Right ventricle myocardium inferior (tissue), 1 donor: ENCODE results near the gene HSP90AB1. TPM values are rescaled to one million over a fixed set of nuclear protein-coding genes. Genes with fewer than 3 reads are reported as not detected.
A peak's percentile ranks its signal among the peaks of the same experiment; 100 is the strongest.

Source experiments
- ATAC-seq: fragments of 200-7000 bp; cut with Tn5 transposase; one replicate; pipeline ENCODE4 v1.9.1; 2020; ENCODE audit warnings: mild to moderate bottlenecking, moderate library complexity
- DNase-seq: peaks from one replicate; pipeline ENCODE4 v3.0.0; 2021; ENCODE audit errors: missing footprints
- intact Hi-C: fragments of 100-400 bp; cut with DNase I; formaldehyde crosslinking; loops from one replicate; pipeline ENCODE4 v1.11.0; 2022
- total RNA-seq: library from RNA; stranded (reverse); fragmentation: NEBNext Ultra II Directional; extraction: Animal tissue kit (Norgen Biotek cat#: 25700); gene quantifications from one replicate; pipeline ENCODE4 v1.2.1, GENCODE V29; 2021
- donor health status: DM: no; HTN: yes; CAD: no; lungs with severe emphysema.

Gene HSP90AB1
- total RNA-seq, 1 donor from 2014 or later, result 867 TPM

DNA sequence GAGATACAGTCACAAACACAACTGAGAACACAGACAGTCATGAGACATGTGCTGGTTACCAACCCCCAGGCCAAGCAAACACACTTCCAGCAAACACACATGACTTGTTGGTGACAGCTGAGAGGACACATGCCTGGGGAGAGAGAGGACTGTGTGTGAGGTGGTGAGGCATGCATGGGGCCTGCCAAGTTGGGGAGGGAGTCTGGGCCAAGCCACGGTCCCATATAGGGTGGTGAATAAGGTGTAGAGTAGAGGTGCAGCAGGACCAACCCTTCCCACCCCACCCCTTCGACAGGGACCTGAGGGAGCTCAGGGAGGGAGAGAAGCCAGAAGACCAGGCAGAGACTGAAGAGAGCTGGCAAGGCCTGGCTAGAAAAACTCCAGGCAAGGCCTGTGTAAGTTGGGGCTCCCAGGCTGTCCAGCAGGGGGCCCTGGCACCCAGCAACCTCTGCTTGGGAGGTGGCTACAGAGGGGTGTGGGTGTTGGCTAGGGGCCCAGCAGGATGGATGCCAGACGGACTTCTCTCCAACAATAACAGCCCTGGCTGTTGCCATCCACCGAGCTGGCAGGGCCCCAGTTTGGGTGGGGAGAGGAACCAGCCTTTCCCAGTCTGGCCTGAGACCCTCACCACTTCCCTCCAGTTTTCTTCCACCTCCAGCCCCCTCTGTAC, 25.5 kb upstream of the HSP90AB1 start:
- DNase-seq, result peak; percentile 92
- intact Hi-C loops, result loop anchor here (1.0 to 10.0 kb wide), 2 partner anchors 13 to 447 kb away; partner anchors contain the start of gene VEGFA
- ATAC-seq, result peak; percentile 62

DNA sequence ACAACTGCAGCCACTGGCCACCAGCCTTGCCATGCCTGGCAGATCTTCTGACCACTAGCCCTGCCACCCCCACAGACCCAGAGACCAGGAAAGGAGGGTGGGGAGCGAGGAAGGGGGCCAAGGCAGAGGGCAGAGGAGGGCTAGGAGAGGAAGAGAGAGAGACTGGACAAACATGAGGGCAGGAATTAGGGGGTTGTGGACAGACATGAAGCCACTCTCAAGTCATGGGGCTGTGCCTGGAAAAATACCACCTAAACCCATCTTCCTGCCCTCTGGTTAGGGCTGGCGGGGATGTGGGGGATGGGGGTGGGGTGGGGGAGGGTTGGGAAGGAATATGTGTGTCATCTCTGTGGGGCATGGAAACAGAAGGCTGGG, 25.0 kb upstream of the HSP90AB1 start:
- intact Hi-C loops, result loop anchor here (1.0 to 10.0 kb wide), 2 partner anchors 12 to 447 kb away; partner anchors contain the start of gene VEGFA
- no peak for DNase-seq
- ATAC-seq, result no peak

DNA sequence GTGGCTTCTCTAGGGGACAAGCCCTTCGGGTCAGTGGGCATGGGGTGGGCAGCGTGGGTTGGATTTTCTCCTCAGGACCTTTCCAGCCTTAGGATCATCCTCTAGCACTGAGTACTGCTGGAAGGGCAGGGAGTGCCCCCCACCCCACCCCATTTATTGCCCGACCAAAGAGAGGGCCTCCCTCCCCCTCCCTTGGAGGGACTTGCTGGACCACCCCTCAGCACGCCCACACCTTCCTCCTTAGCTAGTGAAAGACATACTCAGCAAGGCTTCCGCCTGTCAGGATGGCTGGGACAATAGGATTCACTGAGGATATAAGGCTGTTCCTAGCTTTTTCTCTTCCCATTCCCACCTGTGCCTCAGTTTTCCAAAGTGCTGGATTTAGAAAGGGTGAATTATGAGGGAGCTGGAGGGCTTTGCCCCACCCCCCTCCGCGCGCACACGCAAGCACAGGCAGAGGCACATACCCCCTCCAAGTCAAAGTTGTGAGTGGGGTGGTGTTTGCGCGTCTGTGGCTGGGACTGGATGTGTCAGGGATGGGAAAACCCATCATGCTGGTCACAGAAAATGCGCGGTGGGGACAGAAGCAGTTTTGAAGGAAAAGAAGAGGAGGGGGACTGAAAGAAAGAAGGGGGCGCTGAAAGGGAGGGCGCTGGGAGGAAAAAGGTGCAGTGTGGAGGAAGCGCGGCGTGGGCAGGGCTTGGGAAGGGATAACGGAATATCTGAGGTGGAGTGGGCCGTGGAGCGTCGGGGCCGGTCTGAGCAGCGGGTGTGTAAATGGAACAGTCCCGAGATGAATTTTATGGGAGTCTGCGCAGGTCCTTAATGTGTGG, 24.2 kb upstream of the HSP90AB1 start:
- DNase-seq (peak; percentile 73), ATAC-seq (no peak)
- intact Hi-C loops, result loop anchor here (10.0 kb wide), 1 partner anchor 448 kb away; the partner anchor contains the start of gene VEGFA

GRCh38 chr6:44223319-44224028, 23.4 kb upstream of the HSP90AB1 start, which contains the start of gene SLC29A1:
Gene SLC29A1 (plus strand): TSS chr6:44223595. CDS start chr6:44227314, 3,719 bp downstream.
- DNase-seq, result peak; percentile 87
- intact Hi-C loops, result loop anchor here (10.0 kb wide), 1 partner anchor 449 kb away; the partner anchor contains the start of gene VEGFA

GRCh38 chr6:44224029-44224964, 22.6 kb upstream of the HSP90AB1 start:
- intact Hi-C loops, result loop anchor here (10.0 kb wide), 1 partner anchor 449 kb away; the partner anchor contains the start of gene VEGFA
- DNase-seq, result no peak
- ATAC-seq, result no peak

More at GRCh38 chr6:44223319-44224028, 23.4 kb upstream of the HSP90AB1 start, which contains the start of gene SLC29A1:
- ATAC-seq, result peak; percentile 28

- intact Hi-C loops, result loop anchor here (10.0 kb wide), 1 partner anchor 450 kb away; the partner anchor contains the start of gene VEGFA
- no peak for ATAC-seq
- no peak for DNase-seq
Observed at GRCh38 chr6:44224965-44225305, 22.0 kb upstream of the HSP90AB1 start.

GRCh38 chr6:44225579-44226325, 21.1 kb upstream of the HSP90AB1 start:
- ATAC-seq (no peak), DNase-seq (no peak)
- intact Hi-C loops, result loop anchor here (10.0 kb wide), 1 partner anchor 451 kb away; the partner anchor contains the start of gene VEGFA

DNA sequence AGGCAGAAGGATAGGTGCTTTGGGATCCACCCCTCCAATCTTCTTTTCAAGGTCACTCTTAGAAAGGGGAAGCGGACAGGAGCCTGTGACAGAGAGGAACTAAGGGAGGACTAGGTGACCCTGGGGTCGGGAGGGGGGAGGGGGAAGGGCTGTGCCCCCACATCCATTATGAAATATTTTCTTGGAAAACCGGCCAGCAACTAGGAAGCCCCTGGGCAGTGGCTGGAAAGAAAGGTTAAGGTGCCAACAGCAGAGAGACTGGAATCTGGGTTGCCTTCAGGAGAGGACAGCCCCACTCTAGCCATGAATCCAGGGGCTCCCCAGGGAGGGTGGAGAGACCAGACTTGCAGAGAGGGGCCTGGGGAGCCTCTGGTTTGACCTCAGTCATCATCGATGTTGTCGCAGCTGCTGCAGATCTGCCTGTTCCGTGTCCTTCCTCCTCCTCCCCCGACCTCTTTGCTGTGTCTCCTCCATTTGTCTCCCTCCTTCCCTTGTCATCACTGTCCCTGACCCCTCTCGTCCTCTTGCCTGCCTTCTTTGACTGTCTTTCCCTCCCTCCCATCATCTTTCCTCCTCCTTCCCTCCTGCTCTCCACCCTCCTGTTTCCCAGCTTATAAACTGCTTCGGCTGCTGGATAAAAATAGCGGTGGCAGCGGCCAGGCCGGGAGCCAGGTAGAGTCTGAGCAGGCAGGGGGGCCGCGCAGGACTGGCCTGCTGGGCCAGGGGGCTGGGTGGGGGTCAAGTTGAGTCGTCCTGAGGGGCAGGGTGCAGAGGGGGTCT, 20.3 kb upstream of the HSP90AB1 start:
- intact Hi-C loops, result loop anchor here (10.0 kb wide), 1 partner anchor 452 kb away; the partner anchor contains the start of gene VEGFA
- DNase-seq (peak; percentile 74), ATAC-seq (peak; percentile 23)

DNA sequence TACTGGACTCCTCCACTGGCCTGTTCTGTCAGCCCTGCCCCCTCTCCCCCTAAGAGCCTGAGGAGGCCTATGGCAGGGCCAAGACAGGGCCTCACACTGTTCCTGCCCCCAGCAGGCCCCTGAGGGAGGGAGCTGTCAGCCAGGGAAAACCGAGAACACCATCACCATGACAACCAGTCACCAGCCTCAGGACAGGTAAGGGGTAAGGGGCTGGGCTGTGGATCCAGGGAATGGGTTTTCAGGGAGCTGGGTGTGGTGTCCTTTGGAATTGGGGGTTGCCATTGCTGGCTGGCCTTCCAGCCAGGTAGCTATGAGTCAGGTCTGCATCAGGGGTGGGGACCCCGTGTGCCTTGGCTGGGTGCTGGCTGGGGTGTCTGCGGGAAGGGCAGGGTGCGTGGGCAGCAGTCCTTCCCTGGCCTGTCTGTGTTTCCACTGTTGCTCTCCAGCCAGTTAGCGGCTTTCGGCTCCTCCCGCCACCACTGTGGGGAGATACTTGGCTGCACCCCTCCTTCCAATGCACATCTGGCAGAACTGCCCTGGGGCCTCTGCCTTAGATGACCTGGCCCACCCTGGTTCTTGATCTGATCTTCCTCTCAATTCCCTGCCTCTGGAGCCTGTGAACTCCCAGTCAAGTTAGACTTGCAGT, 19.6 kb upstream of the HSP90AB1 start:
- intact Hi-C loops, result loop anchor here (10.0 kb wide), 1 partner anchor 452 kb away; the partner anchor contains the start of gene VEGFA
- peak; percentile 7 for ATAC-seq
- DNase-seq, result no peak

DNA sequence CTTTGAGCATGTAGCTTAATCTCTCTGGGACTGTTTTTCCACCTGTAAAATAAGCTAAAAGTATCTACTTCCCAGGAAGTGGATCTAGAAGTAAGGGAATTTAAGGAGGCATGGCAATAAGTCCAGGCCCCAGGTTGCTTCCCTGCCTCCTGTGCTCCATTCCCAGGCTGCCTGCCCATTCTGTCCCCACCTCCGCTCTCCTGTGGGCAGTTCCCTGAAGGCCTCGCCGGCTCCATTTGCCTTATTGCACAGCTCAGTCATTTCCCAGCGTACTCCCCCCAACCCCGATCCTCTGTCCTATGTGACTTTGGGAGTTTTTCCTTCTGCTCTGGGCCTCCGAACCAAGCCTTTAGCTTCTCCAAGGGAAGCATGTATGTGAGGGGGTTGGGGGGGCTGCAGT, 18.9 kb upstream of the HSP90AB1 start:
- DNase-seq (no peak), ATAC-seq (no peak)
- intact Hi-C loops, result loop anchor here (10.0 kb wide), 1 partner anchor 453 kb away; the partner anchor contains the start of gene VEGFA

GRCh38 chr6:44228433-44228832, 18.5 kb upstream of the HSP90AB1 start:
- intact Hi-C loops, result loop anchor here (10.0 kb wide), 1 partner anchor 454 kb away; the partner anchor contains the start of gene VEGFA
- DNase-seq (no peak), ATAC-seq (no peak)

- DNase-seq, result no peak
- intact Hi-C loops, result loop anchor here (10.0 kb wide), 1 partner anchor 454 kb away; the partner anchor contains the start of gene VEGFA
- no peak for ATAC-seq
Observed at GRCh38 chr6:44228836-44229235, 18.1 kb upstream of the HSP90AB1 start.

DNA sequence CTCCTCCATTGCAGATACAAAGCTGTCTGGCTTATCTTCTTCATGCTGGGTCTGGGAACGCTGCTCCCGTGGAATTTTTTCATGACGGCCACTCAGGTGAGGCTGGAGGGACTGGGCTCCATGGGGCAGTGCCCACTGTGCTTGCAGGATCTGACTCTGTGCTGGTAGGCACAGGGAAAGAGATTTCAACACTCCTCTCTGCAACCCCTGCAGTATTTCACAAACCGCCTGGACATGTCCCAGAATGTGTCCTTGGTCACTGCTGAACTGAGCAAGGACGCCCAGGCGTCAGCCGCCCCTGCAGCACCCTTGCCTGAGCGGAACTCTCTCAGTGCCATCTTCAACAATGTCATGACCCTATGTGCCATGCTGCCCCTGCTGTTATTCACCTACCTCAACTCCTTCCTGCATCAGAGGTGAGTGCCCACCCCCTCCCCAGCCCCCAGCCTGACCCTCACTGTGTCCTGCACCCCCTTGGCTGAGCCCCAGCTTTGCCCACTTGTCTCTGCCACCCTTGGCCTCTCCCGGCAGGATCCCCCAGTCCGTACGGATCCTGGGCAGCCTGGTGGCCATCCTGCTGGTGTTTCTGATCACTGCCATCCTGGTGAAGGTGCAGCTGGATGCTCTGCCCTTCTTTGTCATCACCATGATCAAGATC, 17.4 kb upstream of the HSP90AB1 start:
- DNase-seq (peak; percentile 71), ATAC-seq (peak; percentile 60)
- intact Hi-C loops, result loop anchor here (10.0 kb wide), 1 partner anchor 455 kb away; the partner anchor contains the start of gene VEGFA

GRCh38 chr6:44230034-44230675, 16.7 kb upstream of the HSP90AB1 start:
- intact Hi-C loops, result no loop called here
- DNase-seq, result no peak
- no peak for ATAC-seq
